IgD-negative memory B cell (primary cell): ENCODE data around the gene LSM2. TPM values are rescaled to one million over a fixed set of nuclear protein-coding genes. Genes with fewer than 3 reads are reported as not detected.

Experiments used
- polyA plus RNA-seq: library from polyadenylated mRNA; unstranded; fragments of 300-500 nt; fragmentation: Illumina TruSeq; gene quantifications from one replicate; pipeline ENCODE4 v1.2.3, GENCODE V29; 2021

Gene LSM2
- polyA plus RNA-seq, 1 donor from 2014 or later, result 100 TPM

Other genes starting within 250 kb of the LSM2 start
- gene LTA, start 234.7 kb downstream of the LSM2 start, polyA plus RNA-seq, result 16.3 TPM
- 6.4 TPM for gene TNF, start 231.4 kb downstream of the LSM2 start, polyA plus RNA-seq
- 2,767 TPM for gene LTB, start 224.5 kb downstream of the LSM2 start, polyA plus RNA-seq
- 20.5 TPM for gene LST1, start 220.7 kb downstream of the LSM2 start, polyA plus RNA-seq
- gene NCR3, start 214.0 kb downstream of the LSM2 start, polyA plus RNA-seq, result 140 TPM
- 5.6 TPM for gene AIF1, start 191.7 kb downstream of the LSM2 start, polyA plus RNA-seq
- 14.3 TPM for gene PRRC2A, start 186.3 kb downstream of the LSM2 start, polyA plus RNA-seq
- 30.9 TPM for gene BAG6, start 154.3 kb downstream of the LSM2 start, polyA plus RNA-seq
- gene APOM, start 151.1 kb downstream of the LSM2 start, polyA plus RNA-seq, result 8.5 TPM
- 28.1 TPM for gene C6orf47, start 146.2 kb downstream of the LSM2 start, polyA plus RNA-seq
- gene GPANK1, start 142.0 kb downstream of the LSM2 start, polyA plus RNA-seq, result 24.1 TPM
- 268 TPM for gene CSNK2B, start 140.9 kb downstream of the LSM2 start, polyA plus RNA-seq
- gene LY6G5B, start 137.0 kb downstream of the LSM2 start, polyA plus RNA-seq, result 0.49 TPM
- gene LY6G5C, start 125.9 kb downstream of the LSM2 start, polyA plus RNA-seq, result 3.2 TPM
- 40.1 TPM for gene ABHD16A, start 103.6 kb downstream of the LSM2 start, polyA plus RNA-seq
- gene LY6G6F, start 100.1 kb downstream of the LSM2 start, polyA plus RNA-seq, result 0.95 TPM
- not detected for gene LY6G6D, start 91.6 kb downstream of the LSM2 start, polyA plus RNA-seq
- gene LY6G6C, start 85.2 kb downstream of the LSM2 start, polyA plus RNA-seq, result not detected
- gene MPIG6B, start 83.6 kb downstream of the LSM2 start, polyA plus RNA-seq, result 1.8 TPM
- 119 TPM for gene DDAH2, start 77.7 kb downstream of the LSM2 start, polyA plus RNA-seq
- 861 TPM for gene CLIC1, start 70.4 kb downstream of the LSM2 start, polyA plus RNA-seq
- 4.2 TPM for gene MSH5, start 67.0 kb downstream of the LSM2 start, polyA plus RNA-seq
- gene SAPCD1, start 44.3 kb downstream of the LSM2 start, polyA plus RNA-seq, result not detected
- 2.6 TPM for gene VWA7, start 29.6 kb downstream of the LSM2 start, polyA plus RNA-seq
- gene VARS1, start 11.2 kb downstream of the LSM2 start, polyA plus RNA-seq, result 83.0 TPM
- gene HSPA1L, start 8.3 kb upstream of the LSM2 start, polyA plus RNA-seq, result 1.2 TPM
- 49.5 TPM for gene HSPA1A, start 8.6 kb upstream of the LSM2 start, polyA plus RNA-seq
- 5.7 TPM for gene HSPA1B, start 20.8 kb upstream of the LSM2 start, polyA plus RNA-seq
- 25.0 TPM for gene NEU1, start 55.9 kb upstream of the LSM2 start, polyA plus RNA-seq
- not detected for gene SLC44A4, start 72.0 kb upstream of the LSM2 start, polyA plus RNA-seq
- 49.3 TPM for gene EHMT2, start 90.7 kb upstream of the LSM2 start, polyA plus RNA-seq
- gene ZBTB12, start 95.1 kb upstream of the LSM2 start, polyA plus RNA-seq, result not detected
- gene C2, start 120.8 kb upstream of the LSM2 start, polyA plus RNA-seq, result not detected
- gene CFB, start 139.1 kb upstream of the LSM2 start, polyA plus RNA-seq, result not detected
- gene NELFE, start 152.0 kb upstream of the LSM2 start, polyA plus RNA-seq, result 51.3 TPM
- 12.7 TPM for gene SKIC2, start 152.2 kb upstream of the LSM2 start, polyA plus RNA-seq
- gene DXO, start 165.2 kb upstream of the LSM2 start, polyA plus RNA-seq, result 16.2 TPM
- 0.23 TPM for gene C4A, start 175.1 kb upstream of the LSM2 start, polyA plus RNA-seq
- not detected for gene C4B, start 207.8 kb upstream of the LSM2 start, polyA plus RNA-seq
- not detected for gene CYP21A2, start 231.4 kb upstream of the LSM2 start, polyA plus RNA-seq